GM12874 (cell line): Measurements from ENCODE around the gene SPOCK3.

Experiments used
- CTCF ChIP-seq: IDR thresholded peaks from 2 replicates; pipeline ENCODE4 v1.5.1; 2011; ENCODE audit warnings: low read depth, mild to moderate bottlenecking, control low read depth, low read length, moderate library complexity; ENCODE audit not compliant: insufficient read depth

The SPOCK3 gene

GRCh38 chr4:167233685-167234315, 494 bp downstream of the SPOCK3 start:
- TF ChIP-seq CTCF = no peak

GRCh38 chr4:167232805-167233684, 1.2 kb downstream of the SPOCK3 start:
- TF ChIP-seq CTCF = no peak

GRCh38 chr4:167230744-167231143, 3.5 kb downstream of the SPOCK3 start:
- no peak for TF ChIP-seq CTCF

DNA sequence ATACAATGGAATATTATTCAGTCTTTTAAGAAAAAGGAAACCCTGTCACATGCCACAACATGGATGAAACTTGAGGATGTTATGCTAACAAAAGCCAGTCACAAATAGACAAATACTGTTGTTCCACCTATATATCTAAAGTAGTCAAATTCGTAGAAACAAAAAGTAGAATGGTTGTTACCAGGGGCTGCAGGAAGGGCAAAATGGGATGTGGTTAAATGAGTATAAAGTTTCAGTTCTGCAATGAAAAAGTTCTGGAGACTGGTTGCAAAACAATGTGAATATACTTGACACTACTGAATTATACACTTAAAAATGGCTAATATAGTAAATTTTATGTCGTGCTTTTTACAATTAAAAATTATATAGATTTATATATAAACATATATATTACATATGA, 12.2 kb downstream of the SPOCK3 start:
- no peak for TF ChIP-seq CTCF

DNA sequence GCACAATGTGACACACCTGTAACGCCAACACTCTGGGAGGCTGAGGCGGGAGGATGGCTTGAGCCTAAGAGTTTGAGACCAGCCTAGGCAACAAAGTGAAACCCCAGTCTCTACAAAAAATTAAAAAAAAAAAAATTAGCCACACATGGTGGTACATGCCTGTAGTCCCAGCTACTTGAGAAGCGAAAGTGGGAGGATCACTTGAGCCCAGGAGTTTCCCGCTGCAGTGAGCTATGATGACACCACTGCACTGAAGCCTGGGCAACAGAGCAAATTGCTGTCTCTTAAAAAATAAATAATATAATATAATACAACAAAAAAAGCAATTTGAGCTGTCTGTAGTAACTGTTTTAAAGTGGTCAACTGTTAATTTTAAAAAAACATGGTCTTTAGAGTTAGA, 13.2 kb downstream of the SPOCK3 start:
- no peak for TF ChIP-seq CTCF

GRCh38 chr4:167218022-167218608, 16.2 kb downstream of the SPOCK3 start:
- TF ChIP-seq CTCF = no peak

GRCh38 chr4:167216783-167217182, 17.5 kb downstream of the SPOCK3 start:
- TF ChIP-seq CTCF = no peak
